Esophagus squamous epithelium (tissue), 5 donors: ENCODE measurements around the gene KCNMA1. TPM values are rescaled to one million over a fixed set of nuclear protein-coding genes. Genes with fewer than 3 reads are reported as not detected.

Source experiments
- DNase-seq: peaks from one replicate; lab custom pipeline; 2025; lab: John Stamatoyannopoulos, UW
- H3K27ac ChIP-seq, 4 donors: fragments of 200-600 bp; sonication (generic); one replicate each; pipeline ENCODE4 v1.5.1; 2016 to 2019; ENCODE audit warnings: mild to moderate bottlenecking in 1 of 4
- H3K27me3 ChIP-seq, 4 donors: fragments of 200-600 bp; sonication (generic); 1 replicate in 3 of 4; 2 replicates in 1 of 4; pipeline versions ENCODE4 v1.5.1 to v1.6.0; 2017 to 2021; ENCODE audit warnings: antibody characterized with exemption in 1 of 4
- H3K36me3 ChIP-seq, 3 donors: fragments of 200-600 bp; sonication (generic); one replicate each; pipeline ENCODE4 v1.5.1; 2016 to 2019
- H3K4me1 ChIP-seq, 3 donors: fragments of 200-600 bp; sonication (generic); one replicate each; pipeline ENCODE4 v1.5.1; 2017 to 2019
- H3K4me3 ChIP-seq, 4 donors: fragments of 200-600 bp; sonication (generic); 1 replicate in 3 of 4; 2 replicates in 1 of 4; pipeline ENCODE4 v1.5.1; 2016 to 2019; ENCODE audit warnings: mild to moderate bottlenecking in 2 of 4, moderate library complexity in 1 of 4
- H3K9me3 ChIP-seq, 3 donors: fragments of 200-600 bp; sonication (generic); one replicate each; pipeline ENCODE4 v1.5.1; 2016 to 2019
- POLR2A ChIP-seq, 4 donors: fragments of 450-650 bp; IDR thresholded peaks; one replicate each; pipeline ENCODE4 v1.6.1; 2017; ENCODE audit warnings: antibody characterized with exemption in 4 of 4, mild to moderate bottlenecking in 4 of 4, moderate library complexity in 3 of 4
- WGBS, 2 donors: methylation state at CpG; one replicate each; pipeline ENCODE4 v1.1.5; 2018; 5-methylcytosine and 5-hydroxymethylcytosine counted together
- intact Hi-C: fragments of 100-400 bp; cut with DNase I; formaldehyde crosslinking; loops from one replicate; pipeline ENCODE4 v1.15.0; 2022
- total RNA-seq, 4 donors: library from RNA; depleted of rRNA; stranded (reverse); fragments of >200 nt; gene quantifications; one replicate each; pipeline ENCODE4 v1.1.0, GENCODE V29; 2016
- TF ChIP-seq, protein P1 (sequence below), 6 experiments: fragments of 450-650 bp in 4 of 6; fragments of 200-600 bp in 2 of 6; sonication (generic) in 2 of 6; IDR thresholded peaks; one replicate each; pipeline ENCODE4 v1.5.1; 2016 to 2019; ENCODE audit warnings: antibody characterized with exemption in 6 of 6, mild to moderate bottlenecking in 4 of 6, moderate library complexity in 4 of 6
- donor health status: DM: yes; HTN: yes; CAD: no.

The KCNMA1 gene
- total RNA-seq, 4 donors from 2014 or later, result 7.5 to 74.2 (median 18.0) TPM

- WGBS, 2 donors, result 76 to 84% methylated on average over 7 of the region's 7 CpGs
- DNase-seq, result no peak
- Histone ChIP-seq H3K4me1 (no peaks in the 10 kb centered on the region), H3K9me3 (peaks cover 0 to 8% (median 3%) of the 10 kb centered on the region in 3 donors), H3K36me3 (no peaks in the 10 kb centered on the region), H3K4me3 (no peak overlapping the region), H3K27ac (no peak overlapping the region), H3K27me3 (no peaks in the 10 kb centered on the region)
- intact Hi-C loops, result no loop called here
- no peak for TF ChIP-seq POLR2A (IDR thresholded peaks at IDR 0.05)
These were observed 265.5 kb downstream of the KCNMA1 start for GRCh38 chr10:77371848-77372799.

DNA sequence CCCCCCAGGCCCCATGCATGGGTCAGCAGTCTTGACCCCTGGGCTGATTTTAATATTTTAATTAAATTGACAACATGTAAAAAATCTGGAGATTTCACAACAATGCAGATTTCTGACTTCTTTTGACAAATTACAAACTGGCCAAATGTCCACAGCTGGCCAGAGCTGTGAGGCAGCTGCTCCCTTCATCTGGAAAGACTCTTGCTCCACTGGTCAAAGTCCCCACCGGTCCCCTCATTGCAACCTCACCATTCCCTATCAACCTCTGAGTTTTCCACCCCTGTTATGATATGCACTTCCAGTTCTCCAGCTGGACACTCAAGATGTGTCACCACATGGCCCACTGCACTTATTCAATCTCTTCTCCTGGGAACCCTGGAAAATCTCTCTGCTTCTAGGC is 266.2 kb downstream of the KCNMA1 start:
- no peaks in the 10 kb centered on the region for H3K4me1 ChIP-seq
- no peaks in the 10 kb centered on the region for H3K27me3 ChIP-seq
- H3K9me3 ChIP-seq, result peaks cover 0 to 8% (median 3%) of the 10 kb centered on the region in 3 donors
- H3K36me3 ChIP-seq, result no peaks in the 10 kb centered on the region
- 57 to 71% methylated on average over 1 of the region's 1 CpG for WGBS, 2 donors
- H3K4me3 ChIP-seq, result no peak overlapping the region
- intact Hi-C loops, result no loop called here
- TF ChIP-seq, protein P1, sequence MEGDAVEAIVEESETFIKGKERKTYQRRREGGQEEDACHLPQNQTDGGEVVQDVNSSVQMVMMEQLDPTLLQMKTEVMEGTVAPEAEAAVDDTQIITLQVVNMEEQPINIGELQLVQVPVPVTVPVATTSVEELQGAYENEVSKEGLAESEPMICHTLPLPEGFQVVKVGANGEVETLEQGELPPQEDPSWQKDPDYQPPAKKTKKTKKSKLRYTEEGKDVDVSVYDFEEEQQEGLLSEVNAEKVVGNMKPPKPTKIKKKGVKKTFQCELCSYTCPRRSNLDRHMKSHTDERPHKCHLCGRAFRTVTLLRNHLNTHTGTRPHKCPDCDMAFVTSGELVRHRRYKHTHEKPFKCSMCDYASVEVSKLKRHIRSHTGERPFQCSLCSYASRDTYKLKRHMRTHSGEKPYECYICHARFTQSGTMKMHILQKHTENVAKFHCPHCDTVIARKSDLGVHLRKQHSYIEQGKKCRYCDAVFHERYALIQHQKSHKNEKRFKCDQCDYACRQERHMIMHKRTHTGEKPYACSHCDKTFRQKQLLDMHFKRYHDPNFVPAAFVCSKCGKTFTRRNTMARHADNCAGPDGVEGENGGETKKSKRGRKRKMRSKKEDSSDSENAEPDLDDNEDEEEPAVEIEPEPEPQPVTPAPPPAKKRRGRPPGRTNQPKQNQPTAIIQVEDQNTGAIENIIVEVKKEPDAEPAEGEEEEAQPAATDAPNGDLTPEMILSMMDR (IDR thresholded peaks at IDR 0.05), result no peak
- no peak for TF ChIP-seq POLR2A (IDR thresholded peaks at IDR 0.05)
- DNase-seq, result no peak
- no peak overlapping the region for H3K27ac ChIP-seq

DNA sequence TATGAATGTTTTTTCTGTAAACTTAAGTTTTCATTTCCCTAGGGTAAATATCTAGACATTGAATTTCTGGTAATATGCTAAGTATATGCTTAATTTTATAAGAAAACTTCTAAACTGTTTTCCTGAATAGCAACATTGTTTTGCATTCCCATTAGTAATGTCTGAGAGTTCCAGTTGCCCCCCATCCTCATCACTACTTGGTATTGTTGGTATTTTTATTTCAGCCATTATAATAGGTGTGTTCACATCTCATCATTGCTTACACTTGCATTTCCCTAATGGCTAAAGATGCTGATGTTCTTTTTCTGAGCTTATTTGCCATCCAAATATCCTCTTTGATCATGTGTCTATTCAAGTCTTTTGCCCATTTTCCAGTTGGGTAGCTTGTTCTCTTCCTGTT is 269.6 kb downstream of the KCNMA1 start:
- H3K9me3 ChIP-seq, result peaks cover 0 to 8% (median 3%) of the 10 kb centered on the region in 3 donors
- H3K4me1 ChIP-seq, result peaks cover 0 to 4% (median 0%) of the 10 kb centered on the region in 3 donors
- no peak overlapping the region for H3K27ac ChIP-seq
- H3K27me3 ChIP-seq, result no peaks in the 10 kb centered on the region
- TF ChIP-seq, protein P1 (IDR thresholded peaks at IDR 0.05), result no peak
- no peak for TF ChIP-seq POLR2A (IDR thresholded peaks at IDR 0.05)
- no peak overlapping the region for H3K4me3 ChIP-seq
- intact Hi-C loops, result no loop called here
- DNase-seq, result no peak
- H3K36me3 ChIP-seq, result no peaks in the 10 kb centered on the region

DNA sequence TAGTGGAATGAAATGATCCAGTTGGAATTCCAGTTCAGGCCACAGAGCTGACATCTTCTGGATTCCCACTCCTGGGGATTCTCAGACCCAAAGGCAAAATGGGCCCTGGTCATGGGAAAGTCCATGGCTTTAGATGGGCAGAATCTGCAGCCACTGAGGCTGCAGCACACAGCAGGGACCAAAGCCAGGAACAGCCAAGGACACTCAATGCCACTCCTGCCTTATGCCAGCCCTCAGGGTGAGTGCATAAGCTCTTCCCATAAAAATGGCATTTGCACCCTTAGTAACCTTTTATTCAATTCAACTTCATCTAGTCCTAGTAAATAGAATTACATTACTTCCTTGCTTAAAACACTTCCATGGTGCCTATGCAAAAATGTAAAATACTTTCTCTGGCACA is 274.4 kb downstream of the KCNMA1 start:
- Histone ChIP-seq H3K9me3 (peaks cover 0 to 2% (median 0%) of the 10 kb centered on the region in 3 donors), H3K4me3 (no peak overlapping the region), H3K27ac (no peak overlapping the region), H3K27me3 (peaks cover 0 to 11% (median 0%) of the 10 kb centered on the region in 4 donors), H3K4me1 (peaks cover 0 to 4% (median 0%) of the 10 kb centered on the region in 3 donors), H3K36me3 (no peaks in the 10 kb centered on the region)
- no peak for DNase-seq
- TF ChIP-seq, protein P1 (IDR thresholded peaks at IDR 0.05), result no peak
- intact Hi-C loops, result no loop called here

- H3K36me3 ChIP-seq, result no peaks in the 10 kb centered on the region
- no peak overlapping the region for H3K27ac ChIP-seq
- H3K4me3 ChIP-seq, result no peak overlapping the region
- DNase-seq, result no peak
- H3K9me3 ChIP-seq, result no peaks in the 10 kb centered on the region
- H3K4me1 ChIP-seq, result peaks cover 0 to 4% (median 0%) of the 10 kb centered on the region in 3 donors
- peaks cover 0 to 16% (median 0%) of the 10 kb centered on the region in 4 donors for H3K27me3 ChIP-seq
- 83% methylated on average over 2 of the region's 6 CpGs; no CpG with 5 or more reads in 1 of the 2 donors for WGBS, 2 donors
- no peak for TF ChIP-seq POLR2A (IDR thresholded peaks at IDR 0.05)
- TF ChIP-seq, protein P1 (IDR thresholded peaks at IDR 0.05), result no peak
- intact Hi-C loops, result no loop called here
These were observed 275.8 kb downstream of the KCNMA1 start for GRCh38 chr10:77361831-77362230.
